Measurements from ENCODE around the gene ZC3H12A. TPM values are rescaled to one million over a fixed set of nuclear protein-coding genes. Genes with fewer than 3 reads are reported as not detected.

The ZC3H12A gene
- total and polyA plus RNA-seq, 2 experiments from 2014 or later: 30.8 to 46.2 TPM

- peak; percentile 91 for DNase-seq (ENCODE audit: low spot score)
- Histone ChIP-seq H3K36me3 (replicated peaks; ENCODE audit: insufficient read depth, low read depth) (no peaks in the 10 kb centered on the region), H3K4me1 (ENCODE audit: insufficient read depth) (peaks cover 29% of the 10 kb centered on the region), H3K9me3 (ENCODE audit: low read depth) (no peaks in the 10 kb centered on the region), H3K27me3 (no peaks in the 10 kb centered on the region), H3K4me2 (peak overlapping the region; percentile 95), H2AFZ (peak overlapping the region; percentile 32), H3K9me2 (replicated peaks; ENCODE audit: insufficient read depth) (no peaks in the 10 kb centered on the region), H3K4me3 (no peak overlapping the region), H3K27ac (peak overlapping the region; percentile 95), H3K79me2 (peaks cover 34% of the 10 kb centered on the region), H4K20me1 (ENCODE audit: insufficient read depth, poor library complexity, severe bottlenecking) (no peaks in the 10 kb centered on the region)
- no peak for TF ChIP-seq EZH2phosphoT487 (IDR thresholded peaks at IDR 0.05; ENCODE audit: low read depth, severe bottlenecking, unreplicated experiment)
- TF ChIP-seq CTCF (IDR thresholded peaks at IDR 0.05; ENCODE audit: poor library complexity): no peak
- TF ChIP-seq EZH2 (IDR thresholded peaks at IDR 0.05; ENCODE audit: borderline replicate concordance): no peak
- WGBS (ENCODE audit: low lambda C conversion rate, missing lambda C conversion rate): 38% methylated on average over 13 of the region's 13 CpGs
Measured at GRCh38 chr1:37471345-37472231, 2.8 kb upstream of the ZC3H12A start.

- Histone ChIP-seq H3K4me1 (ENCODE audit: insufficient read depth) (peaks cover 35% of the 10 kb centered on the region), H4K20me1 (ENCODE audit: insufficient read depth, poor library complexity, severe bottlenecking) (no peaks in the 10 kb centered on the region), H3K27ac (peak overlapping the region; percentile 95), H2AFZ (no peak overlapping the region), H3K36me3 (replicated peaks; ENCODE audit: insufficient read depth, low read depth) (no peaks in the 10 kb centered on the region), H3K9me2 (replicated peaks; ENCODE audit: insufficient read depth) (no peaks in the 10 kb centered on the region), H3K4me2 (peak overlapping the region; percentile 95), H3K79me2 (peaks cover 39% of the 10 kb centered on the region), H3K4me3 (no peak overlapping the region), H3K9me3 (ENCODE audit: low read depth) (no peaks in the 10 kb centered on the region), H3K27me3 (no peaks in the 10 kb centered on the region)
- no peak for DNase-seq (ENCODE audit: low spot score)
- TF ChIP-seq CTCF (IDR thresholded peaks at IDR 0.05; ENCODE audit: poor library complexity) (no peak), EZH2 (IDR thresholded peaks at IDR 0.05; ENCODE audit: borderline replicate concordance) (no peak), EZH2phosphoT487 (IDR thresholded peaks at IDR 0.05; ENCODE audit: low read depth, severe bottlenecking, unreplicated experiment) (no peak)
- 86% methylated on average over 7 of the region's 7 CpGs for WGBS (ENCODE audit: low lambda C conversion rate, missing lambda C conversion rate)
Measured at GRCh38 chr1:37472281-37472680, 2.1 kb upstream of the ZC3H12A start.

- H2AFZ ChIP-seq: no peak overlapping the region
- H3K9me3 ChIP-seq (ENCODE audit: low read depth): no peaks in the 10 kb centered on the region
- peaks cover 44% of the 10 kb centered on the region for H3K79me2 ChIP-seq
- H4K20me1 ChIP-seq (ENCODE audit: insufficient read depth, poor library complexity, severe bottlenecking): no peaks in the 10 kb centered on the region
- WGBS (ENCODE audit: low lambda C conversion rate, missing lambda C conversion rate): 96% methylated on average over 1 of the region's 1 CpG
- H3K4me3 ChIP-seq: no peak overlapping the region
- no peaks in the 10 kb centered on the region for H3K9me2 ChIP-seq (replicated peaks; ENCODE audit: insufficient read depth)
- no peak for DNase-seq (ENCODE audit: low spot score)
- peak overlapping the region; percentile 95 for H3K4me2 ChIP-seq
- peak overlapping the region; percentile 95 for H3K27ac ChIP-seq
- H3K36me3 ChIP-seq (replicated peaks; ENCODE audit: insufficient read depth, low read depth): no peaks in the 10 kb centered on the region
- TF ChIP-seq CTCF (IDR thresholded peaks at IDR 0.05; ENCODE audit: poor library complexity) (no peak), EZH2phosphoT487 (IDR thresholded peaks at IDR 0.05; ENCODE audit: low read depth, severe bottlenecking, unreplicated experiment) (no peak), EZH2 (IDR thresholded peaks at IDR 0.05; ENCODE audit: borderline replicate concordance) (no peak)
- H3K4me1 ChIP-seq (ENCODE audit: insufficient read depth): peaks cover 40% of the 10 kb centered on the region
- no peaks in the 10 kb centered on the region for H3K27me3 ChIP-seq
Measured at GRCh38 chr1:37472994-37473393, 1.4 kb upstream of the ZC3H12A start.
